ENCODE measurements around the gene CREB1.
"Not testable (repeated sequence)": the region's sequence is repeated elsewhere in the genome, so short reads cannot be mapped to it uniquely, and the experiment has no call there.

DNA sequence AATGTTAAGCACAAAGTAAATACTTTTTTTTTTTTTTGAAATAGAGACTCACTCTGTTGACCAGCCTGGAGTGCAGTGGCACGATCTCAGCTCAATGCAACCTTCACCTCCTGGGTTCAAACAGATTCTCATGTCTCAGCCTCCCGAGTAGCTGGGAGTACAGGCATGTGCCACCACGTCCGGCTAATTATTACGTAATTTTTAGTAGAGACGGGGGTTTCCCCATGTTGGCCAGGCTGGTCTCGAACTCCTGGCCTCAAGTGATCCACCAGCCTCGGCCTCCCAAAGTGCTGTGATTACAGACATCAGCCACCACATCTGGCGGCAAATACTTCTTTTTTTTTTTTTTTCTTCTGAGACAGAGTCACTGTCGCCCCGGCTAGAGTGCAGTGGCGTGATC lies 32.8 kb upstream of the CREB1 start:
- TF ChIP-seq, protein P1, sequence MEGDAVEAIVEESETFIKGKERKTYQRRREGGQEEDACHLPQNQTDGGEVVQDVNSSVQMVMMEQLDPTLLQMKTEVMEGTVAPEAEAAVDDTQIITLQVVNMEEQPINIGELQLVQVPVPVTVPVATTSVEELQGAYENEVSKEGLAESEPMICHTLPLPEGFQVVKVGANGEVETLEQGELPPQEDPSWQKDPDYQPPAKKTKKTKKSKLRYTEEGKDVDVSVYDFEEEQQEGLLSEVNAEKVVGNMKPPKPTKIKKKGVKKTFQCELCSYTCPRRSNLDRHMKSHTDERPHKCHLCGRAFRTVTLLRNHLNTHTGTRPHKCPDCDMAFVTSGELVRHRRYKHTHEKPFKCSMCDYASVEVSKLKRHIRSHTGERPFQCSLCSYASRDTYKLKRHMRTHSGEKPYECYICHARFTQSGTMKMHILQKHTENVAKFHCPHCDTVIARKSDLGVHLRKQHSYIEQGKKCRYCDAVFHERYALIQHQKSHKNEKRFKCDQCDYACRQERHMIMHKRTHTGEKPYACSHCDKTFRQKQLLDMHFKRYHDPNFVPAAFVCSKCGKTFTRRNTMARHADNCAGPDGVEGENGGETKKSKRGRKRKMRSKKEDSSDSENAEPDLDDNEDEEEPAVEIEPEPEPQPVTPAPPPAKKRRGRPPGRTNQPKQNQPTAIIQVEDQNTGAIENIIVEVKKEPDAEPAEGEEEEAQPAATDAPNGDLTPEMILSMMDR (IDR thresholded peaks at IDR 0.05), result not testable (repeated sequence)
- TF ChIP-seq POLR2A (IDR thresholded peaks at IDR 0.05), result not testable (repeated sequence)
